ENCODE data around the gene GJD3.
"Not testable (repeated sequence)": the region's sequence is repeated elsewhere in the genome, so short reads cannot be mapped to it uniquely, and the experiment has no call there.

GJD3 gene, protein sequence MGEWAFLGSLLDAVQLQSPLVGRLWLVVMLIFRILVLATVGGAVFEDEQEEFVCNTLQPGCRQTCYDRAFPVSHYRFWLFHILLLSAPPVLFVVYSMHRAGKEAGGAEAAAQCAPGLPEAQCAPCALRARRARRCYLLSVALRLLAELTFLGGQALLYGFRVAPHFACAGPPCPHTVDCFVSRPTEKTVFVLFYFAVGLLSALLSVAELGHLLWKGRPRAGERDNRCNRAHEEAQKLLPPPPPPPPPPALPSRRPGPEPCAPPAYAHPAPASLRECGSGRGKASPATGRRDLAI

DNA sequence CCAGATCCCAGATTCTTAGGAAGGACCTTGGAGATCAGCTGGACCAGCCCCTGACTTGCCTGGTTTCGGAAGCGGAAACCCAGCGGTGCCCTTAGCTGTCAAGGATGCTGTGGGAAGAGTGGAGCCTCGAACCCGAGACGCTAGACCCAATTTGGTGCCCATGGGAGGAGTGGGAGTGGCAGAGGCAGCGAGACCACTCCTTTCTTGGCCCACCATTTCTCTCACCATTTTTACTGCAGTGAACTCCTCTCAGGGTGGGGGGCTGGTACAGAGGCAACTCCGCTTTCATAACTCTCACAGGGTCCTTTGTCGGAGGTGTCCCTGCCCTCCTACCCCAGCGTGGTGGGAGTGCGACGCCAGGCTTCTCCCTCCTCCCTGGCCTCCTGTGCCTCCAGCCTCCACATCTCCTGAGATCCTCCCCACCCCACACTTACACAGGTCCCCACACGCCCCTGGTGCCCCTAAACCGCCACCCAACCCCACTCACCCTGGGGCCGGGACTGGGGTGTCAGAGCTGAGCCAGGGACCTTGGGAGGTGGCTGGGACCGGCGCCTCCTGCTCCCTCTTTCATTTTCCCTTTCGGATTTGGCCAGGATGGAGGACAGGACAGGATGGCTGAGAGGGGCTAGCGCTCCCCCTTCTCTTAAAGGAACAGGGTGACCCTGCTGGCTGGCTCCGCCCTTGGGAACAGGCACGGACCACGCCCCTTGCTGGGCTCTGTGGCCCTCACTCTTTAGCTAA is at the start of gene GJD3:
GJD3 (minus strand) TSS at position 617 of the 741 bp plus-strand sequence. CDS start 922 bp downstream, outside the sequence.
- no peak for DNase-seq (ENCODE audit: low read depth)

DNA sequence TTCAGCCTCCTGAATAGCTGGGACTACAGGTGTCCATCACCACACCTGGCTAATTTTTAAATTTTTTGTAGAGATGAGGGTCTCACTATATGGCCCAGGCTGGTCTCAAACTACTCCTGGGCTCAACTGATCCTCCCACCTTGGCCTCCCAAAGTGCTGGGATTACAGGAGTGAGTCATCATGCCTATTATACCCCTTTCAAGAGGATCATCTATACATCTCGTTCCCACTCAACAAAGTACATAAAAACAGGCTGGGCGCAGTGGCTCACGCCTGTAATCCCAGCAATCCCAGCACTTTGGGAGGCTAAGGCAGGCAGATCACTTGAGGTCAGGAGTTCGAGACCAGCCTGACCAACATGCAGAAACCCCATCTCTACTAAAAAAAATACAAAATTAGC is 49.8 kb upstream of the GJD3 start:
- DNase-seq (ENCODE audit: low read depth) = not testable (repeated sequence)

DNA sequence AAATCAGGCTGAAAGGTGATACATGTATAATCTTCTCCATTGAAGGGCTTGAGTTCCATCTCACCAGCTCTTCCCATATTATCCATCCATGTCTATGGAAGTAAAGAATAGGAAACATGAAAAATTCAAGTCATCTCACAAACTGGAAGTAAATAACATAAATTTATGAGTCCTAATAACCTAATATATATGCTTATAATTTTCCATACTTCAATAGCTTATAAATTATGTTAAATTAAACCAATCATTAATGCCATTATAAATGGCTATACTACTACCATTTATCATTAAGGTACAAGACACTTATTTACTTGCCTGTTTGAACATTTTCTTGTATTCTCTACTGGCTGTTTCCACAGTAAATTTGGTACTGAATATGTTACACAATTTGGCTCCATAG is 48.3 kb upstream of the GJD3 start:
- no peak for DNase-seq (ENCODE audit: low read depth)

DNA sequence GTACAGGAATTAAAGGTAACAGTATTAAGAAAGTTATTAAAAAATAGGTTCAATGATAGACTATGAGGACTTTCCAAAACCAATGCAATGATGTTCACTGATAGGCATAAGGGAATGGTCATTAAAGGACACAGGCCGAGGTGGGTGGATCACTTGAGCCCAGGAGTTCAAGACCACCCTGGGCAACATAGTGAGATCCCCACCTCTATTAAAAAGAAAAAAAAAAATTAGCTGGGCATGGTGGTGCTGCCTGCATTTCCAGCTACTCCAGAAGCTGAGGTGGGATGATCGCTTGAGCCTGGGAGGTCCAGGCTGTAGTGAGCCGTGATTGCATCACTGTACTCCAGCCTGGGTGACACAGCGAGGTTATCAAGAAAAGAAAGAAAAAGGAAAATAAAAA is 47.3 kb upstream of the GJD3 start:
- no peak for DNase-seq (ENCODE audit: low read depth)

DNA sequence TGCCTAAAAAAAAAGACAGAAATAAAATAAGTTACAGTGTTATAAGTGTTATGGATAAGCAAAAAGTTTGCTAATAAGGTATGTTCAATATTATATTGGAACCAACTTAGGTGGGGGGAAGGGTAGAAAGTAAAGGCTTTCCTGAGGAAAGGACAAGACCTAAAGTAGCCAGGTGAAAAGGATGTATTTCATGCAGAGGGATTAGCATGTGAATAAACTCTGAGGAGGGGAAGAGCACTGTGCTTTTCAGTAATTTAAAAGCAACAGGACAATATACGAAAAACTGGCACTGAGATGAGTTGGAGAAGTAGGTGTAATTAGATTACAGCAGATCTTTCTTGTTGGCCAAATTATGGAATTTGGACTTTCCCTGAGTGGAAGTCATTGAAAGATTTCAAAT is 45.5 kb upstream of the GJD3 start:
- DNase-seq (ENCODE audit: low read depth) = no peak

DNA sequence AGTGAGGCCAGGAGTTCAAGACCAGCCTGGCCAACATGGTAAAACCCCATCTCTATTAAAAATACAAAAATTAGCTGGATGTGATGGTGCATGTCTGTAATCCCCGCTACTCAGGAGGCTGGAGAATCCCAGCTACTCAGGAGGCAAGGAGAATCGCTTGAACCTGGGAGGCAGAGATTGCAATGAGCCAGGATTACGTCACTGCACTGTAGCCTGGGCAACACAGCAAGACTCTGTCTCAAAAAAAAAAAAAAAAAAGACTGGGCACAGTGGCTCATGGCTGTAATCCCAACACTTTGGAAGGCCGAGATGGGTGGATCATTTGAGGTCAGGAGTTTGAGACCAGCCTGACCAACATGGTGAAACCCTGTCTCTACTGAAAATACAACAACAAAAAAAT is 45.0 kb upstream of the GJD3 start:
- DNase-seq (ENCODE audit: low read depth) = not testable (repeated sequence)

DNA sequence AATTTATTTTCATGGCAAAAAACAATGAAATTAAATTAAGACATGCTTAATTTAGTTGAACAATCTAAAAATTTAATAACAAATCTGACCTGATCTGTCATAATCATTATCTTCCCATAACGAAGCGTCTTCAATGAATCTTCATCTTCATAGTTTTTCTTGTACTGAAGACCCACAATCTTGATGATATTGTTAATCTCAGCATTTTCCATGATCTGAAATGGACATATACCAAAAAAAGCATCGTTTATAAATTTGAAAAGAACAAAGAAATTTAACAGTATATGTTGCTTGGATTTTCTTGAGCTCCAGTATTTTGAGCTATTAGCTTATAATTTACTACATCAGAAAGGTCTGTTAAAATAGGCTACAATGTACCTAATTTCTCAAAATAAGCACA is 42.9 kb upstream of the GJD3 start:
- DNase-seq (ENCODE audit: low read depth) = no peak

DNA sequence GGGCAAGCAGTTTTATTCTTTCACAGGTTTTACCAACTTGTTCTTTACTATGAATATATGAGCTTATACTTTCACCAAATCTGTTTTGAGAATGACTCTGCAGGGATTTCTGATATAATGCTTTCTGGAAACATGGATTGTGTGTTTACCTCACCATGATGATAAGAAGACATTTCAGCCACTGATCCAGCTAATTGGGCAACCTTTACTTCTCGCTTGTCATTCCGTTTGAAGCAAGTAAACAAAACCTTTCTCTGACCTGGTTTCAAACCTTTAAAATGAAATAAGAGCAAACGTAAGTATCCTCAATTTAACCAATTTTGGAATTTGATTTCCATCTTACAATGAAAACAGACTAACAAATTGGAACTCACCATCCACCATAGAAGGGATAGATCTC is 39.5 kb upstream of the GJD3 start:
- DNase-seq (ENCODE audit: low read depth) = no peak

DNA sequence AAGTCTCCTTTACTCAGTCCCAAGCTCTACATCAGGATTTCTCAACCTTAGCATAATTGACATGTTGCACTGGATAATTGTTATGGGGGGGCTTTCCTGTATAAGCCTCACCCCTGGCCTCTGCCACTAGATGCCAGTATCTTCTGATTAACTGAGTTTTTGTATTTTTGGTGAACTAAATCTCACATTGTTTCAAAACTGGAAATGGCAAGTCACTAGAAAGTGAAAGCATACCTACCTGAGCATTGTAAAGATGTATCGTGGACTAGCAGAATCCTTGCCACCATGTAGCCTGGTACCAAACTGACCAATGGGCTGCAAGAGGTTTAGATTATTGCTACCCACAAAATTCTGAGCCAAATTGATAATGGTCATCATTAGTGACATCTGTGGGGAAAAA is 38.1 kb upstream of the GJD3 start:
- DNase-seq (ENCODE audit: low read depth) = no peak

DNA sequence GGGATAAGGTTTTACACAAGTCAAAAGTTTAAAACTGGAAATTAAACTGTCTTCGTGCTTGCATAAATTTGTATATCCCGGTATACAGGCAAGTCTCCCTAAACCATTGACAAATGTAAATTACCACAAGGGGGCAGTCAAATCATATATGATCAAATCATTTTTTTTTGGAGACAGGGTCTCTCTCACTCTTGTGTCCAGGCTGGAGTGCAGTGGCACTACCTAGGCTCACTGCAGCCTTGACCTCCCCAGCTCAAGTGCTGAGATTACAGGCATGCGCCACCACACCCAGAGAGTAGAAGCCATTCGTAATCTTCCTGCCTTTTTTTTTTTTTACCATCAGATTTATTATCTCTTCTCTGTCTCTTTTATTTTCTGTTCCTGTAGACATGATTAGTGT is 34.6 kb upstream of the GJD3 start:
- DNase-seq (ENCODE audit: low read depth) = no peak

DNA sequence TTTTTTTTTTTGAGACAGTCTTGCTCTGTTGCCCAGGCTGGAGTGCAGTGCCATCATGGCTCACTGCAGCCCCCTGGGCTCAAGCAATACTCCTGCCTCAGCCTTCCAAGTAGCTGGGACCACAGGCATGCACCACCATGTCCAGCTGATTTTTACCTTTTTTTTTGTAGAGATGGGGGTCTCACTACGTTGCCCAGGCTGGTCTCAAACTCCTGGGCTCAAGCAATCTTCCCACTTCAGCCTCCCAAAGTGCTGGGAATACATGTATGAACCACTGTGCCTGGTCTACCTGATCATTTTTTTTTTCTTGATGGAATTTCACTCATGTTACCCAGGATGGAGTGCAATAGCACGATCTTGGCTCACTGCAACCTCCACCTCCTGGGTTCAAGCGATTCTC is 22.0 kb upstream of the GJD3 start:
- DNase-seq (ENCODE audit: low read depth) = not testable (repeated sequence)

DNA sequence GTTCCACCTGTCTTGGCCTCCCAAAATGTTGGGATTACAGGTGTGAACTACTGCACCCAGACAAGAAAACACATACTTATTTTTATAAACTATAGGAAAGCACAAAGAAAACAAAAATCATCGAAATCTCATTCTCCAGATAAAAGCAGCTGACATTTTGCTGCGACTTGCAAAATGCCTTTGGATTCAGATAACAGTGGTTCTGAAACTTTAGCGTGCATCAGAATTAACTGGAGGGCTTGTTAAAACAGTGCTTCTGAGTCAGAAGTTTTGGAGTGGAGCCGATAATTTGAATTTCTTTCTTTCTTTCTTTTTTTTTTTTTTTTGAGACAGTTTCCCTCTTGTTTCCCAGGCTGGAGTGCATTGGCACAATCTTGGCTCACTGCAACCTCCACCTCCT is 17.7 kb upstream of the GJD3 start:
- DNase-seq (ENCODE audit: low read depth) = no peak

DNA sequence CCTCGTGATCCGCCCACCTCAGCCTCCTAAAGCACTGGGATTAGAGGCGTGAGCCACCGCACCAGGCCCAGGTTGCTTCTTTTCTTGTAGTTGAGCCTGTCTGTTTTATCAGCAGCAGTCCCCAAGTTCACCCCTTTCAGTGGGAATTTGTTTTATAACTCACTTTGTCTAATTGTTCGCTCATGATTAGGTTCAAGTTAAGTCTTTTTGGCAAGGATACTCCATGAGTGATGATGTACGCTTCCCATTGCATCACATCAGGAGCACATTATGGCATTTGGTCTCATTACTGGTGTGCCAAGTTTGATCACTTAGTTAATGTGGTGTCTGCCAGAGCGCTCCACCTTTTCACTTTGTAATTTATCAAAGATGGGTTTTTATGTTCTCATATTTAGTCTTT is 14.4 kb upstream of the GJD3 start:
- no peak for DNase-seq (ENCODE audit: low read depth)

DNA sequence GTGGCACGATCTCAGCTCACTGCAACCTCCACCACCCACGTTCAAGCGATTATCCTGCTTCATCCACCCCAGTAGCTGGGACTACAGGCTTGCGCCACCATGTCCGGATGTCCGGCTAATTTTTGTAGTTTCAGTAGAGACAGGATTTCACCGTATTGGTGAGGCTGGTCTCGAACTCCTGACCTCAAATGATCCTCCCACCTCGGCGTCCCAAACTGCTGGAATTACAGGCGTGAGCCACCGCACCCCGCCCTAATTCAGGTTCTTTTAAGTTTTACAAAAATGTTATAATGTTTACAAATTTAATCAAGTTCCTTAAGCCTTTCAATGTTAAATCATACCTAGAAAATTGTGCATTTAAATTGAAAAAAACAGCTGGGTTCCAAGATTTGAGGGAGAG is 13.3 kb upstream of the GJD3 start:
- no peak for DNase-seq (ENCODE audit: low read depth)

DNA sequence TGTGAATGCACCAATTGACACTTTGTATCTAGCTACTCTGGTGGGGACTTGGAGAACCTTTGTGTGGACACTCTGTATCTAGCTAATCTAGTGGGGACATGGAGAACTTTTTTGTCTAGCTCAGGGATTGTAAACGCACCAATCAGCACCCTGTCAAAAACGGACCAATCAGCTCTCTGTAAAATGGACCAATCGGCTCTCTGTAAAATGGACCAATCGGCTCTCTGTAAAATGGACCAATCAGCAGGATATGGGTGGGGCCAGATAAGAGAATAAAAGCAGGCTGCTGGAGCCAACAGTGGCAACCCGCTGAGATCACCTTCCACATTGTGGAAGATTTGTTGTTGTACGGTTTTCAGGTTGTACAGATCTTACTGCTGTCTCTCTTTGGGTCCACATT is 12.0 kb upstream of the GJD3 start:
- DNase-seq (ENCODE audit: low read depth) = not testable (repeated sequence)

DNA sequence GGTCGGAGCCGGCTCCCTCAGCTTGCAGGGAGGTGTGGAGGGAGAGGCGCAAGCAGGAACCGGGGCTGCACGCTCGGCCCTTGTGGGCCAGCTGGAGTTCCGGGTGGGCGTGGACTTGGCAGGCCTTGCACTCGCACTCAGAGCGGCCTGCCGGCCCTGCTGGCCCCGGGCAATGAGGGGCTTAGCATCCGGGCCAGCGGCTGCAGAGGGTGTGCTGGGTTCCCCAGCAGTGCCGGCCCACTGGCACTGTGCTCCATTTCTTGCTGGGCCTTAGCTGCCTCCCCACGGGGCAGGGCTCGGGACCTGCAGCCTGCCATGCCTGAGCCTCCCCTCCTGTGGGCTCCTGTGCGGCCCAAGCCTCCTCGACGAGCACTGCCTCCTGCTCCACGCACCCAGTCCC is 11.2 kb upstream of the GJD3 start:
- DNase-seq (ENCODE audit: low read depth) = not testable (repeated sequence)

DNA sequence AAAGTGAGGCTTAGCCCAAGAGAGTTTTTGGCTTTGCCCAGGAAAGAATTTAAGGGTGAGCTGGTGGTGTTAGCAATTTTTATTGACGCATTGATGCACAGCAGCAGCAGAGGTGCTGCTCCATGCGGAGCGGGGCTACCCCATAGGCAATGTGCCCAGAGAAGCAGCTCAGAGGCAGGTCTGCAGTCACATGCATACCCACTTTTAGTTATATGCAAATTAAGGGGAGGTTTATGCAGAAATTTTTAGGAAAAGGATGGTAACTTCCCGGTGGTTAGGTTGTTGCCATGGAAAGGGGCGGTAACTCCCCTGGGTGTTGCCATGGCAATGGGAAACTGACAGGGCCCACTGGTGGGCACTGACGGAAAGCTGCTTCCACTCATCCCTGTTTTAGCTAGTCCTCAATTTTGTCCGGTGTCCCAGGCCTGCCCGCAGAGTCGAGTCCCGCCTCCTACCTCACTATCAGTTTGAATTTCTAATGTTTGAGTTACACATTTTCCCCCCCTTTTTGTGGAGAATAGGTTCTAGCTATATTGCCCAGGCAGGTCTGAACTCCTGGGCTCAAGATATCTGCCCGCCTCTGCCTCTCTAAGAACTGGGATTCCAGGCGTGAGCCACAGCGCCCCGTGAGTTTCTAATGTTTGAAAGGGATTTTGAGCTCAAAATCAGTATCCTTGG is 10.4 kb upstream of the GJD3 start:
- no peak for DNase-seq (ENCODE audit: low read depth)

DNA sequence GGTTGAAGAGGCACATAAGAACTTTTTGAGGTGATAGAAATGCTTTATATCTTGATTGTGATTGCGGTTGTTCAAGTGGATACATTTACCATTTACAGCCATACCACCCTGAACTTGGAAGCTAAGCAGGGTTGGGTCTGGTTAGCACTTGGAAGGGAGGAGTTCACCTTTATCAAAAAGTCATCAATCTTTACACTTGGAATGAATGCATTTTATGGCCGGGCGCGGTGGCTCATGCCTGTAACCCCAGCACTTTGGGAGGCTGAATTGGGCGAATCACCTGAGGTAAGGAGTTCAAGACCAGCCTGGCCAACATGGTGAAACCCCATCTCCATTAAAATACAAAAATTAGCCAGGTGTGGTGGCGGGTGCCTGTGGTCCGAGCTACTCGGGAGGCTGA is 9.5 kb upstream of the GJD3 start:
- no peak for DNase-seq (ENCODE audit: low read depth)

DNA sequence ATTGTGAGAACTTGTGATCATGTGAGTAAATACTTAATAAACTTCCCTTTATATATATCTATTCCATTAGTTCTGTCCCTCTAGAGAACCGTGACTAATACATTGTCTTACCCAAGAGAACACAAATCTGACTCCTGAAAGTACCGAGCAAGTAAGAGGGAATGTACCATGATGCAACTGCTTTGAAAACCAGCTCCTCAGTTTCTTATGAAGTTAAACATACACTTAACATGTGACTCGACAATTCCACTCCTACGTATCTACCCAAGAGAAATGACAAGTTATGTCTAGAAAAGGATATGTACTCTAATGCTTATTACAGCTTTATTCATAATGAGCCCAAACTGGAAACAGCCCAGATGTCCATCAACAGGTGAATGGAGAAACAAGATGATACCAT is 8.8 kb upstream of the GJD3 start:
- no peak for DNase-seq (ENCODE audit: low read depth)

DNA sequence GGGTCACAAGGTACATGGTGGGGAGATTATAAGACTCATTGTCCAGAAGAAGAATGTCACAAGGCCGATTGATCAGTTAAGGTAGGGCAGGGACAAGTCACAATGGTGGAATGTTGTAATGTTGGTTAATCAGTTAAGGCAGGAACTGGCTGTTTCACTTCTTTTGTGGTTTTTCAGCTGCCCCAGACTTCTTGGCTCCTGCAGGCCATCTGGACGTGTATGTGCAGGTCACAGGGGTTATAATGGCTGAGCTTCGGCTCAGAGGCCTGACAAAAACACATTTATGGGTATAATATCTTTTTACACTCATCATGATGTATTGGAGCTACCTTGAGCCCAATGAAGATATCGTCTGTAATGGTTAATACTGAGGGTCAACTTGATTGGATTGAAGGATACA is 8.1 kb upstream of the GJD3 start:
- not testable (repeated sequence) for DNase-seq (ENCODE audit: low read depth)

DNA sequence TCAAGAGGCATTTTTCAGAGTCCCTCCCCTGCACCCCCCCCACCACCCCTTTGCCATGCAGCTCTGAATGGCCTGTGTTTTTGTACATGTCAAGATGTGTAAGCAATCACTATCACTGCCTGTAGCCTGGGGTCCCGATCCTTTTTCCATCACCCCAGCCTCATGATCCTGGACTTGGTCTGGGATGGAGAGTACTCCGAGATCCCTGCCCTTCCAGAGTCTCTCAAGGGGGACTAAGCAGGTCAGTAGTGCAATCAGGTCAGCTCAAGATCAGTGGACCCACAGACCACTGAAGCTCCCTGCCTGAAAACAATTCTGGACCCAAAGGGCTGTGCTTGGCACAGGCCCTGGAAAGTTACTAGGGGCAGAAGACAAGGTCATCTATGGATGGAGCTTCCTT is 7.5 kb upstream of the GJD3 start:
- no peak for DNase-seq (ENCODE audit: low read depth)

DNA sequence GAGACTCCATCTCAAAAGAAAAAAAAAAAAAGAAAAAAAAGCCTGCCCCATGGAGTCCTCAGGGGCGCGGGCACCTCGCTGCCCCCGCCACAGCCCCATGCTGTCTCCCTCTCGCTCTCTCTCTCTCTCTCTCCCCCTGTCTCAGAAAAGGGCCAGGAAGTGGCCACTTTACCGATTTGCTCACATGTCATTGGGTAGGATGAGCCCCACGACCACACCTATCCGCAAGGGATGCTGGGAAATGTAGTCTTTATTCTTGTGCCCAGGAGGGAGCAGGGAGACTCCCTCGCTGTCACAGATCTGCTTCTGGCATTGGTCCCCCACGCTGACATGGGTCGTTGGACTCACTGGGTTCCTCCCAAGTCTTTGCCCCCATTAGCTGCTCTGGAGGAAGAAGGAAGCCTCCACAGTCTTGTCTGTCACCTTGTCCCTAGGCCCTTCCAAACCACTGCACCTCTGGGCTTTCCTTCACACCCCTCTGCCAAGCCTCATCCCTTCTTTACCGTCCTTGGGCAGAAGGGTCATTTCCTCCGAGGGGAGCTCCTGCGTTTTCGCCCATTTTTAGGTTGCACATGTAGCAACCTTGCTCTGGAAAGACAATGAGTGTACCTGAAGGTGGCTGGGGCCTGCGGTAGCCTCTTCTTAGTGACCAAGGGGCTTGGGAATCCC is 6.9 kb upstream of the GJD3 start:
- no peak for DNase-seq (ENCODE audit: low read depth)

DNA sequence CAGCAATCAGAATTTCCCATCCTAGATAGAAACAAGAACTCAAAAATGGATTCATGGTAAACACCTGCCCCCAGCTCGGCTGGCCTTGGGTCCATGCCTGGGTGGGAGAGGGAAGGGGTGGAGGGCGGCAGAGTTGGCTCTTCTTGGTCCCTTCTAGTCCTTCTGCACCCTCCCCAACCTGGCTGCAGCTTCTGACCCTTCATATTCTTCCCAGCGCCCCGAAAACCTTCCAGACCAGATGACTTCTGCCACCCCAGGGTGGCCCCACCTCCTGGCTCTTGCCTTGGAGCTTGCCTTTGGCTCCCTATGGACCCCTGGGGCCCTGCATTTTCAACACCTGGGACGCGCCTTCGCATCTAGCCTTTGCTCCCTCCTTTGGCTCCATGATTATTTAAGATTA is 5.4 kb upstream of the GJD3 start:
- DNase-seq (ENCODE audit: low read depth) = no peak
